SU-DHL-6 (cell line): Measurements from ENCODE around the gene PET100.

Experiments
- EZH2phosphoT487 ChIP-seq: fragments of 200-600 bp; sonication (generic), shearing (Covaris generic); conservative IDR thresholded peaks from 2 replicates; pipeline ENCODE4 v1.6.1; 2018; ENCODE audit warnings: mild to moderate bottlenecking, antibody characterized with exemption, low read length, moderate library complexity, mixed read lengths
- TF ChIP-seq, protein P1 (sequence below): fragments of 200-600 bp; sonication (generic); IDR thresholded peaks from one replicate; pipeline ENCODE4 v1.5.1; 2017; ENCODE audit warnings: antibody characterized with exemption, mild to moderate bottlenecking, low read length, moderate library complexity; ENCODE audit not compliant: insufficient read depth, poor library complexity, severe bottlenecking

DNA sequence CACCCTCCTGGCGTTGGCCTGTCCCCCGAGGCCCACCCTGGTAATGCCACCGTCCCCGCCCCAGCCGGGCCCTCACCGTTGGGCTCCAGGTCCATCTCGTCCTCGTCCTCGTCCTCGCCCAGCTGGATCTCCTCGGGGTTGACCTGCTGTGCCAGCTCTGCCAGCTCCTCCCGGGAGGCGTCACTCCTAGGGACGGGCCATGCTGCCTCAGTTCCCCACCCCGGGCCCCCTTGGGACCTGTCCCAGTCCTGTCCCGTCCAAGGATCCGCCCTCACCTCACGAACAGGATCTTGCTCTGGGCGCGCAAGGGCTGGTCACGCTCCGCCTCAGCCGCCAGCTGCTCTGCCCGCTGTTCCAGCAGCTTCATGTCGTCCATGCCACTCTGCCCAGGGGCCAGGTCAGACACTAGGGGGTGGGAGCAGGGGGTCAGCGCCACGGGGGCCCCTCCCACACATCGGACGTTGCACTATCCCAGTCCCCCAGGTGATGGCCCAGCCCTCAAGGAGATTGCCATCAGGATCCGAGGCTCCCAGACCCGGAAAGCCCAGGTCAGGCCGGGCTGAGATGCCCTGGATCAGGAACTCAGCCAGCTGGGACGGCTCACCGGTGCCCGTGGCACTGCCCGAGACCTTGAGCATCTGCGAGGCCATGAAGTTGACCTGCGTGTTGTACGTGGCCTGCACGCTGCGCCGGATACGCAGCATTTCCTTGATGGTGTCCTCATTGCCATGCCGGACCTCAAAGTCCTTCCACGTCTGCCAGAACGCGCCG, 9.7 kb upstream of the PET100 start:
- TF ChIP-seq, protein P1, sequence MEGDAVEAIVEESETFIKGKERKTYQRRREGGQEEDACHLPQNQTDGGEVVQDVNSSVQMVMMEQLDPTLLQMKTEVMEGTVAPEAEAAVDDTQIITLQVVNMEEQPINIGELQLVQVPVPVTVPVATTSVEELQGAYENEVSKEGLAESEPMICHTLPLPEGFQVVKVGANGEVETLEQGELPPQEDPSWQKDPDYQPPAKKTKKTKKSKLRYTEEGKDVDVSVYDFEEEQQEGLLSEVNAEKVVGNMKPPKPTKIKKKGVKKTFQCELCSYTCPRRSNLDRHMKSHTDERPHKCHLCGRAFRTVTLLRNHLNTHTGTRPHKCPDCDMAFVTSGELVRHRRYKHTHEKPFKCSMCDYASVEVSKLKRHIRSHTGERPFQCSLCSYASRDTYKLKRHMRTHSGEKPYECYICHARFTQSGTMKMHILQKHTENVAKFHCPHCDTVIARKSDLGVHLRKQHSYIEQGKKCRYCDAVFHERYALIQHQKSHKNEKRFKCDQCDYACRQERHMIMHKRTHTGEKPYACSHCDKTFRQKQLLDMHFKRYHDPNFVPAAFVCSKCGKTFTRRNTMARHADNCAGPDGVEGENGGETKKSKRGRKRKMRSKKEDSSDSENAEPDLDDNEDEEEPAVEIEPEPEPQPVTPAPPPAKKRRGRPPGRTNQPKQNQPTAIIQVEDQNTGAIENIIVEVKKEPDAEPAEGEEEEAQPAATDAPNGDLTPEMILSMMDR: no peak
- no peak for TF ChIP-seq EZH2phosphoT487
